BLaER1 (cell line): ENCODE data around the gene UXS1.

ENCODE experiments used
- H3K27ac ChIP-seq: shearing (Covaris generic); formaldehyde crosslinking; 2 replicates; pipeline ENCODE4 v1.8.1; 2022
- H3K27me3 ChIP-seq: shearing (Covaris generic); formaldehyde crosslinking; 2 replicates; pipeline ENCODE4 v1.8.1; 2022
- H3K36me3 ChIP-seq: shearing (Covaris generic); formaldehyde crosslinking; 2 replicates; pipeline ENCODE4 v1.8.1; 2022
- H3K4me1 ChIP-seq: shearing (Covaris generic); formaldehyde crosslinking; 2 replicates; pipeline ENCODE4 v1.8.1; 2022
- H3K4me2 ChIP-seq: shearing (Covaris generic); formaldehyde crosslinking; 2 replicates; pipeline ENCODE4 v1.8.1; 2022
- H3K4me3 ChIP-seq: shearing (Covaris generic); formaldehyde crosslinking; 2 replicates; pipeline ENCODE4 v1.8.1; 2022
- H3K9ac ChIP-seq: shearing (Covaris generic); formaldehyde crosslinking; 2 replicates; pipeline ENCODE4 v1.8.1; 2022
- H3K9me3 ChIP-seq: shearing (Covaris generic); formaldehyde crosslinking; 2 replicates; pipeline ENCODE4 v1.8.1; 2022
- H4K20me1 ChIP-seq: shearing (Covaris generic); formaldehyde crosslinking; 2 replicates; pipeline ENCODE4 v1.8.1; 2022
- Cebpa-rat ChIP-seq: shearing (Covaris generic); IDR thresholded peaks from 2 replicates; pipeline ENCODE4 v1.8.1; 2022

The UXS1 gene

GRCh38 chr2:106180602-106181001, 13.5 kb downstream of the UXS1 start:
- Histone ChIP-seq H3K9ac (no peak overlapping the region), H3K4me1 (peaks cover 97% of the 10 kb centered on the region), H3K27me3 (no peaks in the 10 kb centered on the region), H3K9me3 (no peaks in the 10 kb centered on the region), H3K27ac (peak overlapping the region; percentile 63; the same call in 1 of the 2 replicates), H3K36me3 (peaks cover 42% of the 10 kb centered on the region), H3K4me3 (no peak overlapping the region), H3K4me2 (peak overlapping the region; percentile 74), H4K20me1 (peaks cover 87% of the 10 kb centered on the region)
- no peak for TF ChIP-seq Cebpa-rat

- H3K27me3 ChIP-seq = no peaks in the 10 kb centered on the region
- no peak overlapping the region for H3K9ac ChIP-seq
- no peak for TF ChIP-seq Cebpa-rat
- H3K36me3 ChIP-seq = peaks cover 29% of the 10 kb centered on the region
- H3K4me1 ChIP-seq = peaks cover 97% of the 10 kb centered on the region
- peak overlapping the region; percentile 22; the same call in 1 of the 2 replicates for H3K27ac ChIP-seq
- no peak overlapping the region for H3K4me2 ChIP-seq
- H4K20me1 ChIP-seq = peaks cover 87% of the 10 kb centered on the region
- no peaks in the 10 kb centered on the region for H3K9me3 ChIP-seq
- H3K4me3 ChIP-seq = no peak overlapping the region
Measured at GRCh38 chr2:106178716-106179115, 15.4 kb downstream of the UXS1 start.

GRCh38 chr2:106177581-106177980, 16.5 kb downstream of the UXS1 start:
- no peak overlapping the region for H3K9ac ChIP-seq
- H3K36me3 ChIP-seq = peaks cover 35% of the 10 kb centered on the region
- no peaks in the 10 kb centered on the region for H3K9me3 ChIP-seq
- H3K4me2 ChIP-seq = peak overlapping the region; percentile 82
- peaks cover 87% of the 10 kb centered on the region for H4K20me1 ChIP-seq
- H3K4me3 ChIP-seq = no peak overlapping the region
- H3K4me1 ChIP-seq = peaks cover 97% of the 10 kb centered on the region
- 0 out of 2 replicates have a peak overlapping the region, but pooled peaks have one; percentile 1 for H3K27ac ChIP-seq
- H3K27me3 ChIP-seq = no peaks in the 10 kb centered on the region
- TF ChIP-seq Cebpa-rat = no peak

- Histone ChIP-seq H3K36me3 (peaks cover 44% of the 10 kb centered on the region), H3K4me2 (peak overlapping the region; percentile 82), H3K27ac (peak overlapping the region; percentile 76; the same call in 1 of the 2 replicates), H3K27me3 (no peaks in the 10 kb centered on the region), H3K4me1 (peaks cover 97% of the 10 kb centered on the region), H3K9ac (no peak overlapping the region), H3K4me3 (no peak overlapping the region), H3K9me3 (no peaks in the 10 kb centered on the region), H4K20me1 (peaks cover 92% of the 10 kb centered on the region)
- TF ChIP-seq Cebpa-rat = no peak
Measured at GRCh38 chr2:106176446-106177099, 17.5 kb downstream of the UXS1 start.

- TF ChIP-seq Cebpa-rat = no peak
- no peak overlapping the region for H3K4me3 ChIP-seq
- H3K27ac ChIP-seq = peak overlapping the region; percentile 76
- peak overlapping the region; percentile 82 for H3K4me2 ChIP-seq
- H3K9me3 ChIP-seq = no peaks in the 10 kb centered on the region
- H4K20me1 ChIP-seq = peaks cover 87% of the 10 kb centered on the region
- H3K27me3 ChIP-seq = no peaks in the 10 kb centered on the region
- H3K4me1 ChIP-seq = peaks cover 94% of the 10 kb centered on the region
- peaks cover 44% of the 10 kb centered on the region for H3K36me3 ChIP-seq
- peak overlapping the region; percentile 60; the same call in 1 of the 2 replicates for H3K9ac ChIP-seq
Measured at GRCh38 chr2:106175086-106175850, 18.8 kb downstream of the UXS1 start.

- Histone ChIP-seq H3K4me1 (peaks cover 94% of the 10 kb centered on the region), H3K36me3 (peaks cover 37% of the 10 kb centered on the region), H4K20me1 (peaks cover 88% of the 10 kb centered on the region), H3K4me2 (peak overlapping the region; percentile 82), H3K27me3 (no peaks in the 10 kb centered on the region), H3K27ac (peak overlapping the region; percentile 76), H3K9ac (peak overlapping the region; percentile 60; the same call in 1 of the 2 replicates), H3K4me3 (no peak overlapping the region), H3K9me3 (no peaks in the 10 kb centered on the region)
- no peak for TF ChIP-seq Cebpa-rat
Measured at GRCh38 chr2:106174056-106174455, 20.0 kb downstream of the UXS1 start.

GRCh38 chr2:106172649-106173048, 21.5 kb downstream of the UXS1 start:
- Histone ChIP-seq H3K4me1 (peaks cover 97% of the 10 kb centered on the region), H3K36me3 (peaks cover 26% of the 10 kb centered on the region), H3K9ac (no peak overlapping the region), H3K9me3 (no peaks in the 10 kb centered on the region), H3K4me2 (peak overlapping the region; percentile 82; the same call in 1 of the 2 replicates), H3K4me3 (no peak overlapping the region), H3K27me3 (no peaks in the 10 kb centered on the region), H3K27ac (peak overlapping the region; percentile 76; the same call in 1 of the 2 replicates), H4K20me1 (peaks cover 79% of the 10 kb centered on the region)
- TF ChIP-seq Cebpa-rat = no peak

- TF ChIP-seq Cebpa-rat = no peak
- H3K27ac ChIP-seq = peak overlapping the region; percentile 45; the same call in 1 of the 2 replicates
- peak overlapping the region; percentile 40 for H3K4me2 ChIP-seq
- no peak overlapping the region for H3K4me3 ChIP-seq
- no peak overlapping the region for H3K9ac ChIP-seq
- H3K27me3 ChIP-seq = no peaks in the 10 kb centered on the region
- H3K4me1 ChIP-seq = peaks cover 97% of the 10 kb centered on the region
- H3K36me3 ChIP-seq = peaks cover 26% of the 10 kb centered on the region
- H3K9me3 ChIP-seq = no peaks in the 10 kb centered on the region
- peaks cover 39% of the 10 kb centered on the region for H4K20me1 ChIP-seq
Measured at GRCh38 chr2:106168657-106169056, 25.4 kb downstream of the UXS1 start.

- Histone ChIP-seq H4K20me1 (peaks cover 23% of the 10 kb centered on the region), H3K4me3 (no peak overlapping the region), H3K36me3 (peaks cover 25% of the 10 kb centered on the region), H3K4me2 (peak overlapping the region; percentile 96), H3K9ac (peak overlapping the region; percentile 46; the same call in 1 of the 2 replicates), H3K4me1 (peaks cover 97% of the 10 kb centered on the region), H3K27me3 (no peaks in the 10 kb centered on the region), H3K9me3 (no peaks in the 10 kb centered on the region), H3K27ac (peak overlapping the region; percentile 96)
- TF ChIP-seq Cebpa-rat = no peak
Measured at GRCh38 chr2:106167067-106167466, 27.0 kb downstream of the UXS1 start.

GRCh38 chr2:106165561-106165960, 28.5 kb downstream of the UXS1 start:
- no peak for TF ChIP-seq Cebpa-rat
- peak overlapping the region; percentile 96 for H3K4me2 ChIP-seq

More at GRCh38 chr2:106165561-106165960, 28.5 kb downstream of the UXS1 start:
- Histone ChIP-seq H3K27me3 (no peaks in the 10 kb centered on the region), H3K9me3 (no peaks in the 10 kb centered on the region), H3K4me3 (no peak overlapping the region), H3K36me3 (peaks cover 19% of the 10 kb centered on the region; the same call in 1 of the 2 replicates), H4K20me1 (peaks cover 14% of the 10 kb centered on the region), H3K4me1 (peaks cover 96% of the 10 kb centered on the region), H3K27ac (peak overlapping the region; percentile 96), H3K9ac (peak overlapping the region; percentile 27; the same call in 1 of the 2 replicates)
